ENCODE data around the gene TMEM169.
A peak's percentile ranks its signal among the peaks of the same experiment; 100 is the strongest.

Gene TMEM169

GRCh38 chr2:216081487-216082116, at the start of gene TMEM169, which contains the start of gene PECR:
TSS of gene TMEM169 (plus strand) at chr2:216081919. CDS start at chr2:216095964, 14,045 bp downstream.
TSS of gene PECR (minus strand) at chr2:216081809. CDS start at chr2:216081741, 68 bp downstream.
- DNase-seq (ENCODE audit: low read depth) = peak; percentile 38

GRCh38 chr2:216031960-216032689, 49.6 kb upstream of the TMEM169 start:
- DNase-seq (ENCODE audit: low read depth) = peak; percentile 72

- DNase-seq (ENCODE audit: low read depth) = no peak
Measured at GRCh38 chr2:216033403-216033802, 48.3 kb upstream of the TMEM169 start.

GRCh38 chr2:216034065-216034464, 47.7 kb upstream of the TMEM169 start:
- DNase-seq (ENCODE audit: low read depth) = peak; percentile 38

GRCh38 chr2:216039918-216040317, 41.8 kb upstream of the TMEM169 start:
- no peak for DNase-seq (ENCODE audit: low read depth)

GRCh38 chr2:216041438-216041837, 40.3 kb upstream of the TMEM169 start:
- no peak for DNase-seq (ENCODE audit: low read depth)

GRCh38 chr2:216043949-216044348, 37.8 kb upstream of the TMEM169 start:
- DNase-seq (ENCODE audit: low read depth) = no peak

GRCh38 chr2:216044883-216045486, 36.7 kb upstream of the TMEM169 start:
- DNase-seq (ENCODE audit: low read depth) = no peak

- no peak for DNase-seq (ENCODE audit: low read depth)
Measured at GRCh38 chr2:216047397-216047796, 34.3 kb upstream of the TMEM169 start.

GRCh38 chr2:216049452-216049851, 32.3 kb upstream of the TMEM169 start:
- no peak for DNase-seq (ENCODE audit: low read depth)

- no peak for DNase-seq (ENCODE audit: low read depth)
Measured at GRCh38 chr2:216051350-216051749, 30.4 kb upstream of the TMEM169 start.

GRCh38 chr2:216052420-216052819, 29.3 kb upstream of the TMEM169 start:
- DNase-seq (ENCODE audit: low read depth) = no peak

- DNase-seq (ENCODE audit: low read depth) = no peak
Measured at GRCh38 chr2:216055680-216056079, 26.0 kb upstream of the TMEM169 start.

- DNase-seq (ENCODE audit: low read depth) = no peak
Measured at GRCh38 chr2:216056739-216057138, 25.0 kb upstream of the TMEM169 start.

GRCh38 chr2:216057688-216058193, 24.0 kb upstream of the TMEM169 start:
- peak; percentile 48 for DNase-seq (ENCODE audit: low read depth)

- DNase-seq (ENCODE audit: low read depth) = no peak
Measured at GRCh38 chr2:216059233-216059834, 22.4 kb upstream of the TMEM169 start.

GRCh38 chr2:216064014-216064630, 17.6 kb upstream of the TMEM169 start:
- DNase-seq (ENCODE audit: low read depth) = no peak

- DNase-seq (ENCODE audit: low read depth) = no peak
Measured at GRCh38 chr2:216064665-216065064, 17.1 kb upstream of the TMEM169 start.

- no peak for DNase-seq (ENCODE audit: low read depth)
Measured at GRCh38 chr2:216066230-216066629, 15.5 kb upstream of the TMEM169 start.

GRCh38 chr2:216069028-216069427, 12.7 kb upstream of the TMEM169 start:
- DNase-seq (ENCODE audit: low read depth) = no peak

- DNase-seq (ENCODE audit: low read depth) = no peak
Measured at GRCh38 chr2:216070195-216070594, 11.5 kb upstream of the TMEM169 start.
